Stimulated activated CD4-positive, alpha-beta T cell treated with anti-CD3 and anti-CD28 coated beads, TNF-alpha, amount 100 ng/mL, for 1 hour (primary cell): Measurements from ENCODE around the gene PTGES2.
A peak's percentile ranks its signal among the peaks of the same experiment; 100 is the strongest.

Experiments
- DNase-seq, 3 donors: peaks; one replicate each; pipeline ENCODE4 v3.0.0-alpha.2; 2020; ENCODE audit warnings: low read depth in 3 of 3, low spot score in 1 of 3

Gene PTGES2

GRCh38 chr9:128127568-128127989, at the start of gene PTGES2:
PTGES2 (minus strand) TSS chr9:128127729; CDS start chr9:128127717, 12 bp downstream.
- DNase-seq, result peak; percentile 44 to 71 (median 57)

- no peak for DNase-seq
Observed at GRCh38 chr9:128175726-128176125, 48.2 kb upstream of the PTGES2 start.

- DNase-seq, result no peak
Observed at GRCh38 chr9:128175102-128175563, 47.6 kb upstream of the PTGES2 start.

GRCh38 chr9:128174062-128174461, 46.5 kb upstream of the PTGES2 start:
- DNase-seq, result no peak

- no peak for DNase-seq
Observed at GRCh38 chr9:128169925-128170324, 42.4 kb upstream of the PTGES2 start.

GRCh38 chr9:128169492-128169891, 42.0 kb upstream of the PTGES2 start:
- DNase-seq, result no peak

GRCh38 chr9:128168731-128169308, 41.3 kb upstream of the PTGES2 start:
- no peak for DNase-seq

GRCh38 chr9:128167209-128167608, 39.7 kb upstream of the PTGES2 start:
- DNase-seq, result no peak

- no peak for DNase-seq
Observed at GRCh38 chr9:128166169-128166568, 38.6 kb upstream of the PTGES2 start.

- no peak for DNase-seq
Observed at GRCh38 chr9:128164307-128164885, 36.9 kb upstream of the PTGES2 start.

GRCh38 chr9:128163523-128164306, 36.2 kb upstream of the PTGES2 start:
- DNase-seq, result no peak

- DNase-seq, result no peak
Observed at GRCh38 chr9:128163027-128163515, 35.5 kb upstream of the PTGES2 start.

GRCh38 chr9:128162215-128163026, 34.9 kb upstream of the PTGES2 start:
- no peak for DNase-seq

GRCh38 chr9:128161215-128161902, 33.8 kb upstream of the PTGES2 start:
- no peak for DNase-seq

- DNase-seq, result peak in 2 of 3 donors; percentile 13 to 48
Observed at GRCh38 chr9:128160603-128160987, 33.1 kb upstream of the PTGES2 start.

- DNase-seq, result peak; percentile 85 to 94 (median 87)
Observed at GRCh38 chr9:128159784-128160602, 32.5 kb upstream of the PTGES2 start, which contains the start of gene BBLN. BBLN (plus strand) TSS chr9:128160265; CDS start chr9:128160408, 143 bp downstream.

GRCh38 chr9:128159522-128159783, 31.9 kb upstream of the PTGES2 start:
- DNase-seq, result peak in 2 of 3 donors; percentile 12 to 20

- no peak for DNase-seq
Observed at GRCh38 chr9:128155736-128156500, 28.4 kb upstream of the PTGES2 start.
